Left ventricle myocardium superior (tissue), 1 donor: Measurements from ENCODE around the gene WDFY2. TPM values are rescaled to one million over a fixed set of nuclear protein-coding genes. Genes with fewer than 3 reads are reported as not detected.
"Not testable (repeated sequence)": the region's sequence is repeated elsewhere in the genome, so short reads cannot be mapped to it uniquely, and the experiment has no call there.

Source experiments
- ATAC-seq: fragments of 200-7000 bp; cut with Tn5 transposase; one replicate; pipeline ENCODE4 v1.9.1; 2020; ENCODE audit warnings: mild to moderate bottlenecking, moderate library complexity
- DNase-seq: peaks from one replicate; pipeline ENCODE4 v3.0.0-alpha.2; 2020
- intact Hi-C: fragments of 100-400 bp; cut with micrococcal nuclease; formaldehyde crosslinking; loops from one replicate; pipeline ENCODE4 v1.11.0; 2022
- total RNA-seq: library from RNA; stranded (reverse); fragmentation: NEBNext Ultra II Directional; extraction: Animal tissue kit (Norgen Biotek cat#: 25700); gene quantifications from one replicate; pipeline ENCODE4 v1.2.1, GENCODE V29; 2021
- donor health status: DM: no; HTN: yes; CAD: no; lungs with severe emphysema.

The WDFY2 gene
- total RNA-seq, 1 donor from 2014 or later: 4.9 TPM

- DNase-seq, ATAC-seq, intact Hi-C loops: not testable (repeated sequence)
Observed at GRCh38 chr13:51591938-51592337, 7.7 kb downstream of the WDFY2 start.

- DNase-seq: no peak
- intact Hi-C loops: no loop called here
- ATAC-seq: no peak
Observed at GRCh38 chr13:51594432-51594831, 10.2 kb downstream of the WDFY2 start.

GRCh38 chr13:51595416-51595815 lies 11.2 kb downstream of the WDFY2 start:
- DNase-seq (no peak), ATAC-seq (no peak)
- intact Hi-C loops: no loop called here

- no peak for DNase-seq
- intact Hi-C loops: no loop called here
Observed at GRCh38 chr13:51596541-51596940, 12.3 kb downstream of the WDFY2 start.

DNA sequence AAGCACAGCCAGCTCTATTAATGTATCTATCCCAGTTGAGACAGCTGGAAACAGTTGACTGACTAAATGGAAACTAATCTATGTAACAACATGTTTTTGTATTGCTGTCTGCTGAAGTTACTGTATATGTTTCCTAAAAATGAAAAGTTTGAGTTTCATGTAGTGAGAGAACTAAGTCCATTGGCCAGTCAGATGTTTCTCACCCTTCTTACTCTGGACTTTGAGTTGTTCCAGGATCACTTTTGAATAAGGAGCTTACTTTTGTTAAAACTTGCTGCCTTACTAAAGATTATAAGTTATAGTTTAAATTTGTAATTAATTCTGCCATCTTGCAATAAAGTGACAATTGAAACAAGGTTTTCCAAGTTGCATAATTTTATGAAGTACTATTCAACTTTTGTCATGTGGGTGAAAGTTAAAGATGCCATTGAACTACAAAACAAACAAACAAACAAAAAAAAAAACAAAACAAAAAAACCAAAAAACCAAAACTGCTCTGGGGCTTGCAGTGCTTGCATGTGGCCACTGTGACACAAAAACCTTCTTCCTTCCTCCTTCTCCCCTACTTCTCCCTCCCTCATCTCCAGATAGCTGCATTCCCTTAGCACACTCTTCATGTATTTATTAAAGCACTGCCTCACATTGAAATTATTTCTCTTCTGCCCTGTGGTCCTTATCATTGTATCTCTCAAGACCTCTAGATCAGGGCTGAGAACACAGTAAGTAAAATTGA lies 15.3 kb downstream of the WDFY2 start:
- DNase-seq: no peak
- ATAC-seq: no peak
- intact Hi-C loops: no loop called here

More at GRCh38 chr13:51596541-51596940, 12.3 kb downstream of the WDFY2 start:
- ATAC-seq: no peak

DNA sequence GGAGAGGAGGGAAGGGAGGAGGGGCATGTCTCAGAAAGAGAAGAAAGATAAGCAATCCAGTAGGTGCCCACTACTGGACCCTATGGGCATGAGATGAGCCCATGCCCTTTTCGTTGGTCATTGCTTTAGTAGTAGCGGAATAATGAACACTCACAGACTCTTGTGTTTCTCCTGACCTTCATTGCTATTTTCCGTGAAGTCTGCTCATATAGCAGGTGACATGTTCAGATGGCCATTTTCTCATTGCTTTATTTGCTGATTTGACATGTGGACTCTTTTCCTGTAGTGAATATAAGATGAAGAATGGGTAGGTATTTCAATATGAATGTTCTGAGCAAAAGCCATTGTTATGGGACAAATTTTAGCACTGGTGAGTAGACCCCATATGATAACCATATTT lies 16.4 kb downstream of the WDFY2 start:
- intact Hi-C loops: no loop called here
- DNase-seq (no peak), ATAC-seq (no peak)

DNA sequence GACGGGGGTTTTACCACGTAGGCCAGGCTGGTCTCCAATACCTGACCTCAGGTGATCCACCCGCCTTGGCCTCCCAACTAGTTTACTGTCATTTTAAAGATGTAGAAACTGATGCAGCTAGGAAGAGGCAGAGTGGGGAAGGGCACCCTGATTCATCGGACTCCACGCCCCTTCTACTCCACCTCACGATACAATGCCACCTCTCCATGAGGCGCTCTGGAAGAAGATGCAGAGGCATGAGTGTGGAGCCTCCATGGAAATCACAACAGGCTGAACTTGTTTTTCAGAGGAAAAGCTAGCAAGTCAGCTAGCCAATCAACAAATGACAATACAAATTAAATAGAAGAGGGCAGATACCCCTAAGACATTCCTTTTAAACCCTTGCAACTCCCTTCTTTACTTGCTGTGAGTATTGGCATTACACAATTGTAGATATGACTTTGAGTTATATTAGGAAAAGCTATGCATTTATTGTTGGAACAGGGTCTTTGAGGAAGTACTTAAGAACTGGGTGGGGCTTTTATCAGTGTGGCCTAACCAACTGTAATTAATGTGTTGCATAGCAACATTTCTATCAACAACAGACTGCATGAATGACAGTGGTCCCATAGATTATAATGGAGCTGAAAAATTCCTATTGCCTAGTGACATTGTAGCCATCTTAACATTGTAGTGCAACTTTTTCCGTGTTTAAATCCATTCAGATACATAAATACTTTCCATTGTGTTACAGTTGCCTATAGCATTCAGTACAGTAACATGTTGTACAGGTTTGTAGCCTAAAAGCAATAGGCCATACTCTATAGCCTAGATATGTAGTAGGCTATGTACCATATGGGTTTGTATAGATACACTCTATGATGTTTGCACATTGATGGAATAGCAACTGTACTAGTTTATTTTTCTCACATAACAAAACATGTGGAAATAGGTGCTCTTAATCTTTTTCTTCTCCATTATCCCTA lies 17.6 kb downstream of the WDFY2 start:
- no peak for ATAC-seq
- intact Hi-C loops: no loop called here
- no peak for DNase-seq

DNA sequence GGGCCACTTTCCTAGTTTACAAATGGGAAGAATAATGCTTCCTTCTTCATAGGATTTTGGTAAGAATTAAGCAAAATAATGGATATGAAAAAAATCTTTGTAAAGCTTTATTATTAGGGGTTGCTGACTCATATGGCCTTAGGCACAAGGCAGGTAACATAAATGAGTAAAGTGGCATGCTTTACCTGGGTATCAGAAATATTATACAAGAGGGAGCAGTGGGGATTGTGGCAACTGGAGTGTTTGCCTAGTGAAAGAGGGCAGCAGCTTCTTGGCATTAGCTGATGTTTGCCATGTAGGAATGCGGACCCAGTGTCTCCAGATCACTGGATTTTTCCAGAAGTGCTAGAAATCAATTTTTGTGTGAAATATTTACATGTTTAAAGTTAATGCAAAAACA lies 19.5 kb downstream of the WDFY2 start:
- ATAC-seq: no peak
- intact Hi-C loops: no loop called here
- DNase-seq: no peak

DNA sequence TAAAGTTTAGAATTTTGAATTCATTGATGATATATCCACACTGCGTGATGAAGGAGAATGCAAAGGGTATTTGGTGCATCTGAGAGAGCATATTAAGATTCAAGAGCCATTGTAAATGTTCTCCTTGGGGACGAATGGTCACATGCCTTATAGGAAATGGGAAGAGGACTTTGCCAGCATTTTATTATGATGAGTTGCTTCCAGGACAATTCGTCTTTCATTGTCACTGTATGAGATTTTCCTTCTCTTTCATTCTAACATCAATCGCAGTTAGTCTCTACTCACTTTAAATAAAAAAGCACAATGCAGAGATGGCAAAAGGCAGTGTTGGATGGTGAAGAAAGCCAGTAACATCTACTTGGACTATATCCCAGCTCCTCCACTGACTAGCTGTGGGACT lies 21.4 kb downstream of the WDFY2 start:
- no peak for ATAC-seq
- intact Hi-C loops: no loop called here
- no peak for DNase-seq

GRCh38 chr13:51607165-51607564 lies 22.9 kb downstream of the WDFY2 start:
- intact Hi-C loops: no loop called here
- DNase-seq: no peak

DNA sequence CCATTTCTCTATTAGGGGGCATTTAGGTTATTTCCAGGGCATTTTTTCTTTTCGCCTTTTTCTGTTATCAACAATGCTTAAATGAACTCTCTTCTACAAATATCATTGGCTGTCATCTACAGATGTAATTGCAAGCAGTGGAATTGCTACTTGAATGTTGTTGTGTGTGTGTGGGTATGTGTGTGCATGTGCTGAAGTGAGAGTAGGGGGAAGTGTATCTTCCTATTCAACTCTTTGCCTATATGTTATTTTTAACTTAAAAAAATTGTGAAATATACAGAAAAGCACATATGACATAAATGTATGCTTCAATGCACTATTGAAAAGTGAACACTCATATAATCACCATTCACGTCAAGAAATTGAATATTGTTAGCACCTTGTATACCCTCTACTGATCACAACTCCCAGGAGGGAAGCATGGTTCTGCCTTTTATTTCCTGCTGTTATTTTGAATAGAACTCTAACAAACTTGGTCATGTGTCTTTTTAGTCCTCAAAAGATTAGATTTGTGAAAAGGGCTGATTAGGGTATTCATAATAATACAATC lies 24.7 kb downstream of the WDFY2 start:
- intact Hi-C loops: no loop called here
- no peak for ATAC-seq
- DNase-seq: no peak

More at GRCh38 chr13:51607165-51607564, 22.9 kb downstream of the WDFY2 start:
- no peak for ATAC-seq

DNA sequence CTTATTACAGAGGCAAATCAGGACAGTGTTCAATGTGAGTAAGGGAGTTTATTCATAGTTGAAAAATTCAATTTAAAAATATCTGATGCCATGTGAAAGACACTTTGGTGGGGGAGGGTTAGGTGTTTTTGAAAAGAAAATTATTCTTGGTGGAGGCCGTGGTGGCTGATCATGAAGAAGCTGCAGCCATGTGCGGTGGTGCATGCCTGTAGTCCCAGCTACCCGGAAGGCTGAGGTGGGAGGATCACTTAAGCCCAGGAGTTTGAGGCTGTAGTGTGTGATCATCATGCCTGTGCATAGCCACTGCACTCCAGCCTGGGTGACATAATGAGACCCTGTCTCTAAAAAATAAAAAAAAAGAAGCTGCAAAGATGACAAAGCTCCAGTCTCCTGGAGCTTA lies 28.6 kb downstream of the WDFY2 start:
- intact Hi-C loops: no loop called here
- no peak for DNase-seq
- no peak for ATAC-seq

DNA sequence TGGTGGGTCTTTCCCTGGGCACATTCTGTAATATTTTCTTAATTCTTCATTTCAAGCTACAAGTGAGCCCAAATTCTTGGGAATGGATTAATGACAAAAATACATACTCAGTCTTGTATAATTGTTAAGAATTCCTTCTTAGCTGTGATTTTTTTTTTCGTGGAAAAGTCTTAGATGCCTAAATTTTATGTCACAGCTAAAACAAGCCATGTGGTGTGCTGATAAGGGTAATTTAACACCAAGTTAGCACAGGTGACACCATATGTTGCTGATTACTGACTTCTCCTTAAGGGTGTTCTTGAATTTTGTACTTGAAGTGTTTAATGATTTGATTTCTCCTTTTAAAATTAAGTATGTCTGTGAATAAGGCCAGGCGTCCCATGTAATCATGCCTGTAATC lies 29.3 kb downstream of the WDFY2 start:
- intact Hi-C loops: no loop called here
- DNase-seq (no peak), ATAC-seq (no peak)

GRCh38 chr13:51614350-51614786 lies 30.1 kb downstream of the WDFY2 start:
- intact Hi-C loops: no loop called here
- peak; percentile 60 for ATAC-seq
- no peak for DNase-seq

GRCh38 chr13:51618626-51619025 lies 34.4 kb downstream of the WDFY2 start:
- DNase-seq: no peak
- ATAC-seq: peak; percentile 83
- intact Hi-C loops: no loop called here

- ATAC-seq: peak; percentile 48
- intact Hi-C loops: no loop called here
Observed at GRCh38 chr13:51619614-51620013, 35.4 kb downstream of the WDFY2 start.

DNA sequence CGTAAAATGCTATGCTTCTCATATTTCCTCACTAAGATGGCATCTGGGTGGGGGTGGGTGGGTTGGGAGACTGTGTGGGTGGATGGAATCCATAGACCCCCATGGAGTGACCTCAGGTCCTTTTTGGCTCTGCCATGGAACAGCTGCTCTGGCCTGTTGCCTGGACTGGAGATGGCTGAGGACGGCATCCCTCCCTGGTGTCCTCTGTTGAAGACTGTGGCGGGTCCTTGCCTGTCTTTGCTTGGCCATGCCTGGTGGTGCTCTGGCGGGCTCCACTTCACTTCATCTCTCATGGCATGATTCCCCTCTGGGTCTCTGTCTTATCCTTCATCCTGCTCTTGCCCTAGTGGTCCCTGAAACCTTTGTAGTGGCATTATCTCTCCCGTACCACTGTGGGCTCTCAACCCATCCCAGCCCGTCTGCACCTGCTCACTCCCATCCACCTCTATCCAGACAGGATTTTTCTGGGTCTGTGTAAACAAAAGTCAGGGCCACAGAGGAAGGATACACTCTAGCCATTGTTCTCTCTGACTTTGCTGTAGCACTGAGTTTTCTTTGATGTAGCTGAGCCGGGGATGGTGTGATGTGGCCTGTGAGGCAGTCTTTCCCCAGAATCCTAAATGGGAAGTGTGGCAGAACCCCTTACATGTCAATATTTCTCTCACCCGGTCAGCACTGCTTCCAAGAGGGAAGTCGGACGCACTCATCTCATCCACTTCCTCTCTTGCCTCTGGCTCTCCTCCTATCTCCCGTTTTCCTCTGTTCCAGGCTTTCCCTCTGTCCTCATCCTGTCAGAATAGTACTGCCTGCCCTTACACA lies 36.1 kb downstream of the WDFY2 start:
- intact Hi-C loops: no loop called here
- DNase-seq (peak; percentile 64), ATAC-seq (peak; percentile 62)

More at GRCh38 chr13:51619614-51620013, 35.4 kb downstream of the WDFY2 start:
- DNase-seq: no peak

- no peak for DNase-seq
- intact Hi-C loops: no loop called here
- no peak for ATAC-seq
Observed at GRCh38 chr13:51621602-51622001, 37.3 kb downstream of the WDFY2 start.

DNA sequence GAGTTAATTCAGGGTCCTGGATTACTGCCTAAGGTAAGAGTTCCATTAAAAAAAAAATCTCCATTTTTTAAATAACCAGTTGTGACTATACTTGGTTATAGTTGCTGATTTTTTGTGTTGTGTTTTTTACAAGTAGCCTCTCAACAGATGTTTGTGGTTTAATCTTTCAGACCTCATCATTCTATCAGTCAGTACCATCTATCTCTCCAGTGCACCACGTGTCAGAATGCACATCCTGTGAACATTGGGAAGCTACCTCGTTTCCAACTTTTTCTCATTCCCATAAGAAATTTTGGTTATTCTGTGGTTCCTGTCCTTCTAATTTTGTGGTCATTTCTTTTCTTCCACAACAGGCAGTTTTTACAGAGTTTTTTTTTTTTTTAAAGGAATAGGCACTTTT lies 39.2 kb downstream of the WDFY2 start:
- no peak for DNase-seq
- intact Hi-C loops: no loop called here
- ATAC-seq: no peak
